Keratinocyte (primary cell): Measurements from ENCODE around the gene PTPRT. TPM values are rescaled to one million over a fixed set of nuclear protein-coding genes. Genes with fewer than 3 reads are reported as not detected.

Experiments used
- DNase-seq: peaks from one replicate; pipeline ENCODE4 v3.0.0-alpha.2; 2011; ENCODE audit warnings: low read depth, missing footprints, low spot score
- FAIRE-seq: peaks from 2 replicates; lab custom pipeline; 2011; peaks lifted over from hg19 to GRCh38; lab: Jason Lieb, UNC
- H2AFZ ChIP-seq: 2 replicates; pipeline ENCODE4 v1.6.0; 2012; ENCODE audit warnings: low read length, control low read depth, inconsistent platforms; ENCODE audit not compliant: control insufficient read depth
- H3K27ac ChIP-seq: 2 replicates; pipeline ENCODE4 v1.5.1; 2011; ENCODE audit warnings: low read length; ENCODE audit not compliant: control insufficient read depth, insufficient read depth
- H3K27me3 ChIP-seq: 3 replicates; pipeline ENCODE4 v1.6.0; 2011; ENCODE audit warnings: low read length; ENCODE audit not compliant: control insufficient read depth, insufficient read depth; ENCODE audit errors: extremely low read depth
- H3K36me3 ChIP-seq, 2 experiments: 2 replicates in 1 of 2; 3 replicates in 1 of 2; pipeline ENCODE4 v1.5.1; 2011; ENCODE audit warnings: low read length in 2 of 2, mild to moderate bottlenecking in 1 of 2; ENCODE audit not compliant: control insufficient read depth in 2 of 2, insufficient read depth in 2 of 2; ENCODE audit errors: extremely low read depth in 1 of 2
- H3K4me1 ChIP-seq: 3 replicates; pipeline ENCODE4 v1.5.1; 2011; ENCODE audit warnings: low read length; ENCODE audit not compliant: control insufficient read depth, insufficient read depth; ENCODE audit errors: extremely low read depth
- H3K4me2 ChIP-seq: 3 replicates; pipeline ENCODE4 v1.6.0; 2011; ENCODE audit warnings: low read depth, low read length; ENCODE audit not compliant: control insufficient read depth, insufficient read depth; ENCODE audit errors: extremely low read depth
- H3K4me3 ChIP-seq, 3 experiments: fragments of 200-600 bp in 1 of 3; sonication (generic) in 1 of 3; 2 replicates in 2 of 3; 3 replicates in 1 of 3; pipeline ENCODE4 v1.5.1; 2011 to 2016; ENCODE audit warnings: low read length in 3 of 3, mild to moderate bottlenecking in 3 of 3, control low read depth in 2 of 3, inconsistent platforms in 1 of 3, low read depth in 1 of 3, mixed read lengths in 1 of 3, mixed run types in 1 of 3, moderate library complexity in 1 of 3; ENCODE audit not compliant: control insufficient read depth in 2 of 3, insufficient read depth in 2 of 3; ENCODE audit errors: extremely low read depth in 1 of 3
- H3K79me2 ChIP-seq: 2 replicates; pipeline ENCODE4 v1.6.0; 2012; ENCODE audit warnings: low read length; ENCODE audit not compliant: control insufficient read depth, insufficient read depth
- H3K9ac ChIP-seq: 3 replicates; pipeline ENCODE4 v1.6.0; 2011; ENCODE audit warnings: low read length; ENCODE audit not compliant: control insufficient read depth, insufficient read depth; ENCODE audit errors: extremely low read depth
- H3K9me1 ChIP-seq: 3 replicates; pipeline ENCODE4 v1.6.0; 2011; ENCODE audit warnings: low read length; ENCODE audit not compliant: control insufficient read depth, insufficient read depth; ENCODE audit errors: extremely low read depth
- H3K9me3 ChIP-seq: 2 replicates; pipeline ENCODE4 v1.5.1; 2012; ENCODE audit warnings: low read depth, low read length; ENCODE audit not compliant: control insufficient read depth
- H4K20me1 ChIP-seq: 3 replicates; pipeline ENCODE4 v1.6.0; 2011; ENCODE audit warnings: low read length; ENCODE audit not compliant: control insufficient read depth, insufficient read depth; ENCODE audit errors: extremely low read depth
- CTCF ChIP-seq, 3 experiments: IDR thresholded peaks in 1 of 3; conservative IDR thresholded peaks in 1 of 3; optimal IDR thresholded peaks in 1 of 3; 2 replicates in 2 of 3; 3 replicates in 1 of 3; pipeline versions ENCODE3 to v1.5.1; 2011; ENCODE audit warnings: low read length in 3 of 3, mild to moderate bottlenecking in 3 of 3, moderate library complexity in 2 of 3, control low read depth in 1 of 3, inconsistent platforms in 1 of 3; ENCODE audit not compliant: insufficient read depth in 2 of 3; ENCODE audit errors: extremely low read depth in 1 of 3
- EZH2 ChIP-seq: IDR thresholded peaks from one replicate; pipeline ENCODE4 v1.6.1; 2012; ENCODE audit warnings: inconsistent platforms, mild to moderate bottlenecking, low read length, moderate library complexity
- dilution Hi-C: fragments of 300-500 bp; cut with MboI; formaldehyde crosslinking; loops from one replicate; pipeline ENCODE4 v1.7.0; 2020; ENCODE audit warnings: low sequenced_read_pairs; ENCODE audit not compliant: extremely low pct_ligation_motif_present
- polyA plus RNA-seq, 5 experiments: library from polyadenylated mRNA; depleted of rRNA in 3 of 5; stranded (reverse) in 3 of 5; stranded (forward) in 1 of 5; unstranded in 1 of 5; fragments of >200 nt; gene quantifications; 1 replicate in 1 of 5; 2 replicates in 3 of 5; 3 replicates in 1 of 5; pipeline versions ENCODE4 v1.2.1 to v1.2.3, GENCODE V29; 2011 to 2012; ENCODE audit warnings: missing spikeins in 2 of 5, low read depth in 1 of 5, low replicate concordance in 1 of 5

The PTPRT gene
- polyA plus RNA-seq, 1 donor (not counting 4 experiments of a cell fraction or from before 2014, with no cell fraction given): not detected

GRCh38 chr20:42686057-42686456, 503.6 kb downstream of the PTPRT start:
- H3K79me2 ChIP-seq: no peaks in the 10 kb centered on the region
- H3K9me3 ChIP-seq: no peaks in the 10 kb centered on the region
- no peak overlapping the region for H3K27ac ChIP-seq
- H4K20me1 ChIP-seq: no peaks in the 10 kb centered on the region
- DNase-seq (no peak), FAIRE-seq (no peak)
- no peak overlapping the region for H2AFZ ChIP-seq
- no peak for TF ChIP-seq CTCF (optimal IDR thresholded peaks at IDR 0.05 in 1 of 3, IDR thresholded peaks at IDR 0.05 in 1 of 3, conservative IDR thresholded peaks at IDR 0.05 in 1 of 3; ENCODE audit: extremely low read depth in 1 of 3, insufficient read depth in 2 of 3, low read length in 3 of 3)
- TF ChIP-seq EZH2: no peak
- no peaks in the 10 kb centered on the region for H3K4me1 ChIP-seq
- no peak overlapping the region for H3K4me2 ChIP-seq
- dilution Hi-C loops: no loop called here
- H3K36me3 ChIP-seq: no peaks in the 10 kb centered on the region
- no peak overlapping the region for H3K4me3 ChIP-seq
- no peaks in the 10 kb centered on the region for H3K27me3 ChIP-seq
- no peak overlapping the region for H3K9ac ChIP-seq
- no peaks in the 10 kb centered on the region for H3K9me1 ChIP-seq

- DNase-seq (no peak), FAIRE-seq (no peak)
- H3K27me3 ChIP-seq: no peaks in the 10 kb centered on the region
- dilution Hi-C loops: no loop called here
- no peak overlapping the region for H3K4me3 ChIP-seq
- TF ChIP-seq EZH2 (no peak), CTCF (optimal IDR thresholded peaks at IDR 0.05 in 1 of 3, IDR thresholded peaks at IDR 0.05 in 1 of 3, conservative IDR thresholded peaks at IDR 0.05 in 1 of 3; ENCODE audit: extremely low read depth in 1 of 3, insufficient read depth in 2 of 3, low read length in 3 of 3) (peak in 2 of 3 experiments; percentile 63 to 78)
- no peak overlapping the region for H3K4me2 ChIP-seq
- no peaks in the 10 kb centered on the region for H4K20me1 ChIP-seq
- H3K27ac ChIP-seq: no peak overlapping the region
- H3K36me3 ChIP-seq: no peaks in the 10 kb centered on the region
- H3K79me2 ChIP-seq: no peaks in the 10 kb centered on the region
- no peak overlapping the region for H2AFZ ChIP-seq
- H3K4me1 ChIP-seq: no peaks in the 10 kb centered on the region
- H3K9me1 ChIP-seq: no peaks in the 10 kb centered on the region
- no peak overlapping the region for H3K9ac ChIP-seq
- H3K9me3 ChIP-seq: no peaks in the 10 kb centered on the region
Measured at GRCh38 chr20:42678895-42679294, 510.8 kb downstream of the PTPRT start.
